Inflammatory macrophage treated with lipopolysaccharide for 4 hours (primary cell): ENCODE measurements around the gene ARL9.

ENCODE experiments used
- DNase-seq: peaks from one replicate; pipeline ENCODE4 v3.0.0-alpha.2; 2020

ARL9 gene

GRCh38 chr4:56505269-56506130, at the start of gene ARL9:
ARL9 (plus strand) TSS chr4:56505791; CDS start chr4:56505863, 72 bp downstream.
- peak; percentile 43 for DNase-seq

GRCh38 chr4:56460085-56460484, 45.5 kb upstream of the ARL9 start:
- no peak for DNase-seq

- no peak for DNase-seq
These were observed 43.4 kb upstream of the ARL9 start for GRCh38 chr4:56462157-56462556.

GRCh38 chr4:56463711-56464110, 41.9 kb upstream of the ARL9 start:
- DNase-seq: no peak

GRCh38 chr4:56464581-56464980, 41.0 kb upstream of the ARL9 start:
- DNase-seq: no peak

- no peak for DNase-seq
These were observed 39.8 kb upstream of the ARL9 start for GRCh38 chr4:56465599-56466295.

- peak; percentile 60 for DNase-seq
These were observed 39.3 kb upstream of the ARL9 start for GRCh38 chr4:56466296-56466761.

GRCh38 chr4:56466910-56467283, 38.7 kb upstream of the ARL9 start:
- no peak for DNase-seq

- DNase-seq: peak; percentile 90
These were observed 38.1 kb upstream of the ARL9 start, which contains the start of gene SRP72 for GRCh38 chr4:56467284-56468096. SRP72 (plus strand) TSS chr4:56467617; CDS start chr4:56467636, 19 bp downstream.

- no peak for DNase-seq
These were observed 37.5 kb upstream of the ARL9 start for GRCh38 chr4:56468097-56468422.

- DNase-seq: no peak
These were observed 35.9 kb upstream of the ARL9 start for GRCh38 chr4:56469489-56470210.

- DNase-seq: no peak
These were observed 29.7 kb upstream of the ARL9 start for GRCh38 chr4:56475917-56476316.

- DNase-seq: no peak
These were observed 28.3 kb upstream of the ARL9 start for GRCh38 chr4:56477192-56477702.

- no peak for DNase-seq
These were observed 24.9 kb upstream of the ARL9 start for GRCh38 chr4:56480691-56481090.

- DNase-seq: no peak
These were observed 9.3 kb upstream of the ARL9 start for GRCh38 chr4:56496241-56496640.

- DNase-seq: no peak
These were observed 5.5 kb downstream of the ARL9 start for GRCh38 chr4:56511098-56511497.

GRCh38 chr4:56512166-56512565, 6.6 kb downstream of the ARL9 start:
- DNase-seq: no peak

- DNase-seq: no peak
These were observed 7.9 kb downstream of the ARL9 start for GRCh38 chr4:56513517-56513916.

- DNase-seq: peak; percentile 72
These were observed 24.9 kb downstream of the ARL9 start for GRCh38 chr4:56530269-56531148.

GRCh38 chr4:56531149-56531770, 25.7 kb downstream of the ARL9 start:
- DNase-seq: no peak

- peak; percentile 32 for DNase-seq
These were observed 26.2 kb downstream of the ARL9 start for GRCh38 chr4:56531823-56532222.
